SK-N-SH (cell line): Measurements from ENCODE around the gene RUVBL1.

Source experiments
- CTCF ChIP-seq: fragments of 200-600 bp; sonication (generic); IDR thresholded peaks from 2 replicates; pipeline ENCODE4 v1.6.1; 2017; ENCODE audit warnings: antibody characterized with exemption, mild to moderate bottlenecking, moderate library complexity
- FOXM1 ChIP-seq: IDR thresholded peaks from 2 replicates; pipeline ENCODE4 v1.4.0; 2012; ENCODE audit warnings: low read depth, mild to moderate bottlenecking
- MXI1 ChIP-seq: IDR thresholded peaks from 2 replicates; pipeline ENCODE4 v1.6.1; 2012; ENCODE audit warnings: mild to moderate bottlenecking, low read depth, low read length, improper control_type of control experiment
- PBX3 ChIP-seq: IDR thresholded peaks from 2 replicates; pipeline ENCODE4; 2012
- RFX5 ChIP-seq: IDR thresholded peaks from 2 replicates; pipeline ENCODE4 v1.6.1; 2012; ENCODE audit warnings: mild to moderate bottlenecking, improper control_type of control experiment, low read length
- SMC3 ChIP-seq: IDR thresholded peaks from 2 replicates; pipeline ENCODE4 v1.6.1; 2012; ENCODE audit warnings: low read depth, low read length, improper control_type of control experiment

DNA sequence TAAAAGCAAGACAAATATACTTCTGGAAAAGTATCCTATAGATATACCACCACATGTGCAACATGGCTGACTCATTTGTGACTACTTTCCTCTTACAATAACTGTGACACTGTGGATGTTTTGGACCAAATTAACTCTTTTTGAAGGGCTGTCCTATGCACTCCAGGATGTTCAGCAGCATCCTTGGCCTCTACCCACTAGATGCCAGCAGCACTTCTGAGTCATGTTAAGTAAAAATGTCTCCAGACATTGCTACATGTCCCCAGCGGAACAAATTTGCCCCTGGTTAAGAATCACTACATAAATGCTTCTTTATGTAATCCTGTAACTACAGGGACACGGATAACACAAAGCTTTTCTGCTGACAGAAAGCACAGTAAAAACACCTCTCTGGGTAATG, 32.0 kb downstream of the RUVBL1 start:
- TF ChIP-seq PBX3 (no peak), CTCF (no peak), SMC3 (no peak), FOXM1 (no peak), MXI1 (no peak), RFX5 (no peak)
